Mucosa of rectum (tissue), 2 donors: ENCODE measurements around the gene TNRC18.
"Not testable (repeated sequence)": the region's sequence is repeated elsewhere in the genome, so short reads cannot be mapped to it uniquely, and the experiment has no call there.

Source experiments
- H3K27ac ChIP-seq, 2 donors: one replicate each; pipeline ENCODE4 v1.7.0; 2013; ENCODE audit warnings: inconsistent platforms in 2 of 2, low read depth in 2 of 2, low read length in 2 of 2
- H3K27me3 ChIP-seq, 2 donors: one replicate each; pipeline ENCODE4 v1.7.0; 2013; ENCODE audit warnings: low read length in 2 of 2; ENCODE audit not compliant: control insufficient read depth in 2 of 2, insufficient read depth in 2 of 2
- H3K36me3 ChIP-seq, 2 donors: one replicate each; pipeline ENCODE4 v1.7.0; 2013; ENCODE audit warnings: low read length in 2 of 2; ENCODE audit not compliant: control insufficient read depth in 2 of 2, insufficient read depth in 2 of 2
- H3K4me1 ChIP-seq, 2 donors: one replicate each; pipeline ENCODE4 v1.7.0; 2013; ENCODE audit warnings: low read length in 2 of 2, mild to moderate bottlenecking in 1 of 2; ENCODE audit not compliant: control insufficient read depth in 2 of 2, insufficient read depth in 2 of 2
- H3K4me3 ChIP-seq, 2 donors: one replicate each; pipeline ENCODE4 v1.7.0; 2013; ENCODE audit warnings: low read length in 2 of 2
- H3K9ac ChIP-seq, 2 donors: one replicate each; pipeline ENCODE4 v1.7.0; 2013; ENCODE audit warnings: low read length in 2 of 2, low read depth in 1 of 2, mild to moderate bottlenecking in 1 of 2
- H3K9me3 ChIP-seq, 2 donors: one replicate each; pipeline ENCODE4 v1.7.0; 2013; ENCODE audit warnings: low read length in 2 of 2; ENCODE audit not compliant: control insufficient read depth in 2 of 2
- donor health status: healthy.
- donor health status: Normal muscosa, but diverticular disease.

TNRC18 gene

DNA sequence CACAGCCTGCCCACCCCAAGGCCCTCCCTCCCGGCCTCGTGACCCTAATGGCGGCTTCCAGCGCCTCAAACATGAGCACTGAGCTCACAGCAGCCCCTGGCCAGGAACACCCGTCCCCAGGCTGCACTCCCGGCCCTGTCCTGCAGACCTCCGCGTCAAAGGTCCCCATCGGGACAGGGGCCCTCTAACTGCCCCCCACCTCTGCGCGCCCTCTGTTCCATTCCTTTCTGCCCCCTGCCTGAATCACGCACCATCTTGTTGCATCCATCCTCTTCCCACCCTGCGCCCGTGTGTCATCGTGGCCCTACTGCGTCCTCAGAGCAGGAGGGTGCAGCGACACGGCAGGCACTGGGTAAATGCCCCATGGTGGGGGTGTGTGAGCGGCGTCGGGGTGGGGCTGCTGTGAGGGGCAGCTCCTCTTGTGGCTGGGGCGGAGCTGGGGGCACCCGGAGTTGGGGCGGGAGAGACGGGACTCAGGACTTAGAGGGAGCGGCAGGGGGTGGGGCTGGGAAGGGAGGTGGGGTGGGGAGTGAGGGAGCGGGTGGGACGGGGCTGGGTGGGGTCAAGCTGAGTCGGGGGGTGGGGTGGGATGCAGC lies 127.5 kb downstream of the TNRC18 start:
- Histone ChIP-seq H3K27ac (no peak overlapping the region), H3K9ac (no peak overlapping the region), H3K4me3 (no peak overlapping the region), H3K4me1 (no peaks in the 10 kb centered on the region), H3K36me3 (no peaks in the 10 kb centered on the region), H3K9me3 (no peaks in the 10 kb centered on the region), H3K27me3 (no peaks in the 10 kb centered on the region)

- no peak overlapping the region for H3K9ac ChIP-seq
- no peaks in the 10 kb centered on the region for H3K9me3 ChIP-seq
- H3K36me3 ChIP-seq = no peaks in the 10 kb centered on the region
- H3K4me1 ChIP-seq = no peaks in the 10 kb centered on the region
- no peaks in the 10 kb centered on the region for H3K27me3 ChIP-seq
- no peak overlapping the region for H3K4me3 ChIP-seq
- H3K27ac ChIP-seq = no peak overlapping the region
Observed at GRCh38 chr7:5295039-5296014, 128.3 kb downstream of the TNRC18 start.

DNA sequence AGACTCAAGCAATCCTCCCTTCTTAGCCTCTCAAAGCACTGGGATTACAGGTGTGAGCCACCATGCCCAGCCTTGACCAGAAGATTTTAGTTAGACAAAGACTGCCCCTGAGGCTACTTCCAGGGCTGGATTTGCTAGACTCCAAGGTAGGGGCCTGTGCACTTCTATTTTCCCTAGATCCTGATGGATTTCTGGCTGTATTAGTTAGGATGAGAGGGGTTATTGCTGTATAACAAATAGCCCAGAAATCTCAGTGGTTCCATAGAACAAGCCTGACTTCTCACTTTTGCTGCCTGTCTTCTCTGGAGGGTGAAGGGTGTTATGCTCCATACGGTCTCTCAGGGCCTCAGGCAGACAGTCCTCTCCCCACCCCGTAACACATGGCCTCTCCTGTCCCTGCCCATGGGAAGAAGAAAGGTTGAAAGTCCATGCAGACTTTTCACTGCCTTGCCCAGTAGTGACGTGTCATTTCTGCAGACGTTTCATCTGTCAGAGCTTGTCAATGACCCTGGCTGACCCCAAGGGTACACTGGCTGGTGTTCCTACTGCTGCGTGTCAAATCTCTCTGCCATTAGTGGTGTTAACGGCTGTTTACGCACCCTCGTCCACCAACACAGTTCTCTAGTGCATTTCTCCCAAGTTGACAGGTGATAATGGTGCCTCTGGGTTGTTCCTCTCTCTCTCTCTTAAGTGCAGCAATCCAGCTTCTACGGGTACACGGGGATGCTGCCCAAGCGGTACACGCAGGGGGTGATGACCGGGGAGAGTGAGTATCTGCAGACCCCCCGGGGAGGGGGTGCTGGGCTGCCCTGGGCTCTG lies 129.3 kb downstream of the TNRC18 start:
- H3K9me3 ChIP-seq = no peaks in the 10 kb centered on the region
- H3K27me3 ChIP-seq = no peaks in the 10 kb centered on the region
- H3K27ac ChIP-seq = no peak overlapping the region
- H3K9ac ChIP-seq = no peak overlapping the region
- no peaks in the 10 kb centered on the region for H3K4me1 ChIP-seq
- no peaks in the 10 kb centered on the region for H3K36me3 ChIP-seq
- H3K4me3 ChIP-seq = no peak overlapping the region

DNA sequence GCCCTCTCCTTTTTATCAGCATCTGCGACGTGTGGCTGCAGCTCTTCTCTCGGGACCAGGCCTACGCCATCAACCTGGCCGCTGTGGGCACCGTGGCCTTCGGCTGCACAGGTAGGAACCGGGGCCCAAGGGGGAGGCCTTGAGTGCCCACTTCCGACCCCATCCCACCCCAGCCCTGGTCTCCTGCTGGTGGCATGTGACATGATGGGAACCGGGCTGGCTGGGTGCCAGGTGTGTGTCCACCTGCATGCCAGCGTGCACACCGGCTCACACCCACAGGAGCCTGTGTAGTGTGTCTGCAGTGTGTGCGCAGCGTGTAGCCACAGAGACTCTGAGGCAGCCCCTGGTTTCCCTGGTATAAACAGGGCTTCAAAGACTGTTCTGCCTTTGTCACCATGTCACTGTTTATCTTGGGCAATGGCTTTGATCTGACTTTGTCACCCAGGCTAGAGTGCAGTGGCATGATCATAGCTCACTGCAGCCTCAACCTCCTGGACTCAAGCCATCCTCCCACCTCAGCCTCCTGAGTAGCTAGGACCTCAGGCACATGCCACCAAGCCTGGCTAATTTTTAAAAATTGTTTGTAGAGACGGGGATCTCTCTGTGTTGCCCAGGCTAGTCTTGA lies 131.8 kb downstream of the TNRC18 start:
- not testable (repeated sequence) for H3K27ac ChIP-seq, H3K36me3 ChIP-seq

GRCh38 chr7:5291301-5291700 lies 132.3 kb downstream of the TNRC18 start:
- Histone ChIP-seq H3K4me3 (no peak overlapping the region), H3K27ac (no peak overlapping the region), H3K4me1 (no peaks in the 10 kb centered on the region), H3K36me3 (no peaks in the 10 kb centered on the region), H3K9me3 (no peaks in the 10 kb centered on the region), H3K27me3 (no peaks in the 10 kb centered on the region), H3K9ac (no peak overlapping the region)

More for the DNA sequence above, 131.8 kb downstream of the TNRC18 start:
- H3K4me3 ChIP-seq, H3K27me3 ChIP-seq, H3K9ac ChIP-seq, H3K9me3 ChIP-seq, H3K4me1 ChIP-seq: not testable (repeated sequence)

- no peak overlapping the region for H3K27ac ChIP-seq
- no peak overlapping the region for H3K9ac ChIP-seq
- no peaks in the 10 kb centered on the region for H3K36me3 ChIP-seq
- no peaks in the 10 kb centered on the region for H3K27me3 ChIP-seq
- H3K9me3 ChIP-seq = no peaks in the 10 kb centered on the region
- no peak overlapping the region for H3K4me3 ChIP-seq
- peaks cover 6 to 7% of the 10 kb centered on the region in 2 donors for H3K4me1 ChIP-seq
Observed at GRCh38 chr7:5289355-5289754, 134.3 kb downstream of the TNRC18 start.

DNA sequence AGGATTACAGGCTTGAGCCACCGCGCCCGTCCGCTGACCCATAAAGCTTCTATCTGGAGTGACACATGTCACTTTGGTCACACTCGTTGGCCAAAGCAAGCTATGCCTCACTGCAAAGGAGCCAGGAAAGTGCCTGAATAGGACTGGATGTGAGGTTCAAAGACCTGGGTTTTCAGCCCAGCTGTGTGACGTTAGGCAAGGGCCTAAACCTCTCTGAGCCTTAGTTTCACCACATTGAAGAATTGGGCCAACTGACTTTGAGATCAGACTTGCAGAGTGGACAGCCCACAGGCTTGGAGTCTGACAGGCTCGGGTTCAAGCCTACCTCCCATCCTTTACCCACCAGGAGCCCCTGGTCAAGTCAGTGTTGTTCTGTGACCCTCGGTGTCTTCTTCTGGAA lies 135.1 kb downstream of the TNRC18 start:
- H3K4me1 ChIP-seq = peaks cover 7 to 11% of the 10 kb centered on the region in 2 donors
- H3K36me3 ChIP-seq, H3K27ac ChIP-seq, H3K9ac ChIP-seq, H3K9me3 ChIP-seq, H3K4me3 ChIP-seq, H3K27me3 ChIP-seq: not testable (repeated sequence)

DNA sequence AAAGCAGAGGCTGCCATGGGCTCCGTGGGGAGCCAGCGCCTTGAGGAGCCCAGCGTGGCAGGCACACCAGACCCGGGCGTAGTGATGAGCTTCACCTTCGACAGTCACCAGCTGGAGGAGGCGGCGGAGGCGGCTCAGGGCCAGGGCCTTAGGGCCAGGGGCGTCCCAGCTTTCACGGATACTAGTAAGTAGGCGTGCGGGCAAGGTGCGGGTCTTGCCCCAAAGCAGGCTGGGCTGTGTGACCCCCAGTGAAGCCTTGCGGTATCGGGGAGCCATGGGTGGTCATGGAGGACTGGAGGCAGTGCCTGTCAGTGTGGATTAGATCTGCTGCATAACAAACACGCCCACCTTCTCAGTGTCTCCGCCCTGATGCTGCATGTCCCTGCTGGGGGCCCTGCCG lies 135.8 kb downstream of the TNRC18 start:
- Histone ChIP-seq H3K4me1 (peaks cover 7 to 12% of the 10 kb centered on the region in 2 donors), H3K9ac (no peak overlapping the region), H3K27me3 (no peaks in the 10 kb centered on the region), H3K36me3 (no peaks in the 10 kb centered on the region), H3K27ac (no peak overlapping the region), H3K9me3 (no peaks in the 10 kb centered on the region), H3K4me3 (no peak overlapping the region)

DNA sequence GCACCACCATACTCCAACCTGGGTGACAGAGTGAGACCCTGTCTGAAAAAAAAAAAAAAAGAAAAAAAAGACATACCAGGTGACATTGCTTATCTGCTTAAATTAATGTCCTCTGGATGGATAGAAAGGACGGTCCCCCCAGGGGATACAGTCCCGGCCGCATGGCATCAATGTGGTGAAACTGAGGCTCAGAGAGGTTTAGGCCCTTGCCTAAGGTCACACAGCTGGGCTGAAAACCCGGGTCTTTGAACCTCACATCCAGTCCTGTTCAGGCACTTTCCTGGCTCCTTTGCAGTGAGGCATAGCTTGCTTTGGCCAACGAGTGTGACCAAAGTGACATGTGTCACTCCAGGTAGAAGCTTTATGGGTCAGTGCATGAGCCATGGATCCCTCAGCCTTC lies 136.3 kb downstream of the TNRC18 start:
- not testable (repeated sequence) for H3K27me3 ChIP-seq, H3K4me3 ChIP-seq, H3K9me3 ChIP-seq, H3K36me3 ChIP-seq, H3K9ac ChIP-seq, H3K27ac ChIP-seq
- peaks cover 7 to 12% of the 10 kb centered on the region in 2 donors for H3K4me1 ChIP-seq
